ENCODE data around the gene ANKMY1.

Gene ANKMY1

GRCh38 chr2:240519396-240520129 is 38.2 kb downstream of the ANKMY1 start:
- DNase-seq: no peak

GRCh38 chr2:240518981-240519380 is 38.8 kb downstream of the ANKMY1 start:
- DNase-seq: no peak

- DNase-seq: no peak
Observed at GRCh38 chr2:240517342-240517741, 40.4 kb downstream of the ANKMY1 start.

- no peak for DNase-seq
Observed at GRCh38 chr2:240514631-240515030, 43.2 kb downstream of the ANKMY1 start.

- no peak for DNase-seq
Observed at GRCh38 chr2:240513549-240514287, 44.1 kb downstream of the ANKMY1 start.

- no peak for DNase-seq
Observed at GRCh38 chr2:240512666-240513535, 44.9 kb downstream of the ANKMY1 start.

- DNase-seq: no peak
Observed at GRCh38 chr2:240512109-240512485, 45.7 kb downstream of the ANKMY1 start.

GRCh38 chr2:240511351-240512108 is 46.3 kb downstream of the ANKMY1 start:
- DNase-seq: no peak

GRCh38 chr2:240510513-240511210 is 47.1 kb downstream of the ANKMY1 start:
- DNase-seq: no peak

GRCh38 chr2:240509667-240510512 is 47.9 kb downstream of the ANKMY1 start:
- DNase-seq: no peak

- DNase-seq: no peak
Observed at GRCh38 chr2:240508832-240509545, 48.8 kb downstream of the ANKMY1 start.

- no peak for DNase-seq
Observed at GRCh38 chr2:240507778-240508251, 50.0 kb downstream of the ANKMY1 start.

- no peak for DNase-seq
Observed at GRCh38 chr2:240507060-240507777, 50.6 kb downstream of the ANKMY1 start.

- DNase-seq: no peak
Observed at GRCh38 chr2:240506406-240507059, 51.3 kb downstream of the ANKMY1 start.

- DNase-seq: no peak
Observed at GRCh38 chr2:240505910-240506309, 51.9 kb downstream of the ANKMY1 start.

GRCh38 chr2:240503848-240504247 is 53.9 kb downstream of the ANKMY1 start:
- DNase-seq: no peak

GRCh38 chr2:240503375-240503774 is 54.4 kb downstream of the ANKMY1 start:
- DNase-seq: no peak

- DNase-seq: no peak
Observed at GRCh38 chr2:240502430-240503121, 55.2 kb downstream of the ANKMY1 start.
